Subcutaneous abdominal adipose tissue (tissue), 5 donors: ENCODE results near the gene SP3.
"Not testable (repeated sequence)": the region's sequence is repeated elsewhere in the genome, so short reads cannot be mapped to it uniquely, and the experiment has no call there.

ENCODE experiments used
- H3K27ac ChIP-seq: one replicate; pipeline ENCODE4 v1.7.0; 2013; ENCODE audit warnings: low read depth, mild to moderate bottlenecking, inconsistent platforms, low read length, moderate library complexity
- H3K27me3 ChIP-seq, 5 donors: one replicate each; pipeline ENCODE4 v1.7.0; 2013; ENCODE audit warnings: low read length in 5 of 5, inconsistent platforms in 1 of 5; ENCODE audit not compliant: control insufficient read depth in 5 of 5, insufficient read depth in 4 of 5
- H3K36me3 ChIP-seq, 5 donors: one replicate each; pipeline ENCODE4 v1.7.0; 2013; ENCODE audit warnings: low read length in 5 of 5; ENCODE audit not compliant: control insufficient read depth in 5 of 5, insufficient read depth in 5 of 5
- H3K4me1 ChIP-seq, 5 donors: one replicate each; pipeline ENCODE4 v1.7.0; 2013; ENCODE audit warnings: low read length in 5 of 5, mild to moderate bottlenecking in 3 of 5, moderate library complexity in 1 of 5; ENCODE audit not compliant: control insufficient read depth in 5 of 5, insufficient read depth in 5 of 5
- H3K4me3 ChIP-seq, 5 donors: one replicate each; pipeline ENCODE4 v1.7.0; 2013; ENCODE audit warnings: low read length in 5 of 5, low read depth in 1 of 5
- H3K9ac ChIP-seq, 5 donors: one replicate each; pipeline ENCODE4 v1.7.0; 2013; ENCODE audit warnings: low read length in 5 of 5, mild to moderate bottlenecking in 4 of 5, moderate library complexity in 3 of 5
- H3K9me3 ChIP-seq, 5 donors: one replicate each; pipeline ENCODE4 v1.7.0; 2013; ENCODE audit warnings: low read length in 5 of 5; ENCODE audit not compliant: control insufficient read depth in 5 of 5
- donor health status: healthy.
- donor health status: healthy.
- donor health status: healthy.
- donor health status: healthy.
- donor health status: healthy.

The SP3 gene

GRCh38 chr2:173906626-173907025 is 58.5 kb downstream of the SP3 start:
- H3K4me3 ChIP-seq: no peak overlapping the region
- no peak overlapping the region for H3K9ac ChIP-seq
- peaks cover 20 to 48% (median 43%) of the 10 kb centered on the region in 5 donors for H3K36me3 ChIP-seq
- no peaks in the 10 kb centered on the region for H3K4me1 ChIP-seq
- H3K27me3 ChIP-seq: no peaks in the 10 kb centered on the region
- no peak overlapping the region for H3K27ac ChIP-seq
- H3K9me3 ChIP-seq: no peaks in the 10 kb centered on the region

- H3K9ac ChIP-seq: no peak overlapping the region
- peaks cover 9 to 34% (median 26%) of the 10 kb centered on the region in 5 donors for H3K36me3 ChIP-seq
- no peak overlapping the region for H3K27ac ChIP-seq
- no peaks in the 10 kb centered on the region for H3K9me3 ChIP-seq
- H3K4me1 ChIP-seq: no peaks in the 10 kb centered on the region
- no peak overlapping the region for H3K4me3 ChIP-seq
- no peaks in the 10 kb centered on the region for H3K27me3 ChIP-seq
These were observed 61.4 kb downstream of the SP3 start for GRCh38 chr2:173903601-173904394.

GRCh38 chr2:173898996-173899395 is 66.2 kb downstream of the SP3 start:
- Histone ChIP-seq H3K27ac (no peak overlapping the region), H3K27me3 (no peaks in the 10 kb centered on the region), H3K4me1 (peaks cover 0 to 4% (median 0%) of the 10 kb centered on the region in 5 donors), H3K36me3 (peaks cover 0 to 3% (median 2%) of the 10 kb centered on the region in 5 donors), H3K9me3 (no peaks in the 10 kb centered on the region), H3K4me3 (no peak overlapping the region), H3K9ac (no peak overlapping the region)

- peaks cover 0 to 4% (median 0%) of the 10 kb centered on the region in 5 donors for H3K4me1 ChIP-seq
- H3K9ac ChIP-seq: no peak overlapping the region
- no peak overlapping the region for H3K4me3 ChIP-seq
- no peaks in the 10 kb centered on the region for H3K9me3 ChIP-seq
- no peak overlapping the region for H3K27ac ChIP-seq
- no peaks in the 10 kb centered on the region for H3K36me3 ChIP-seq
- no peaks in the 10 kb centered on the region for H3K27me3 ChIP-seq
These were observed 67.0 kb downstream of the SP3 start for GRCh38 chr2:173898178-173898668.

GRCh38 chr2:173896755-173897154 is 68.4 kb downstream of the SP3 start:
- no peaks in the 10 kb centered on the region for H3K36me3 ChIP-seq
- no peak overlapping the region for H3K9ac ChIP-seq
- no peak overlapping the region for H3K4me3 ChIP-seq
- no peaks in the 10 kb centered on the region for H3K9me3 ChIP-seq
- H3K27ac ChIP-seq: no peak overlapping the region
- H3K27me3 ChIP-seq: no peaks in the 10 kb centered on the region
- peaks cover 0 to 4% (median 0%) of the 10 kb centered on the region in 5 donors for H3K4me1 ChIP-seq

- Histone ChIP-seq H3K4me1 (no peaks in the 10 kb centered on the region), H3K27ac (no peak overlapping the region), H3K36me3 (no peaks in the 10 kb centered on the region), H3K9ac (no peak overlapping the region), H3K27me3 (peaks cover 0 to 2% (median 0%) of the 10 kb centered on the region in 5 donors), H3K9me3 (peaks cover 0 to 3% (median 0%) of the 10 kb centered on the region in 5 donors), H3K4me3 (no peak overlapping the region)
These were observed 72.8 kb downstream of the SP3 start for GRCh38 chr2:173892341-173892740.

GRCh38 chr2:173891315-173892037 is 73.7 kb downstream of the SP3 start:
- Histone ChIP-seq H3K36me3 (no peaks in the 10 kb centered on the region), H3K4me1 (no peaks in the 10 kb centered on the region), H3K9me3 (peaks cover 0 to 3% (median 0%) of the 10 kb centered on the region in 5 donors), H3K27me3 (peaks cover 0 to 2% (median 0%) of the 10 kb centered on the region in 5 donors), H3K27ac (no peak overlapping the region), H3K4me3 (no peak overlapping the region), H3K9ac (no peak overlapping the region)

- not testable (repeated sequence) for H3K9ac ChIP-seq, H3K27me3 ChIP-seq, H3K4me3 ChIP-seq, H3K36me3 ChIP-seq, H3K27ac ChIP-seq, H3K9me3 ChIP-seq, H3K4me1 ChIP-seq
These were observed 75.7 kb downstream of the SP3 start for GRCh38 chr2:173889464-173889863.

GRCh38 chr2:173886613-173887012 is 78.6 kb downstream of the SP3 start:
- H3K4me3 ChIP-seq: no peak overlapping the region
- H3K9me3 ChIP-seq: peaks cover 0 to 3% (median 0%) of the 10 kb centered on the region in 5 donors
- H3K27ac ChIP-seq: no peak overlapping the region
- peaks cover 0 to 2% (median 0%) of the 10 kb centered on the region in 5 donors for H3K27me3 ChIP-seq
- peaks cover 0 to 3% (median under 1%) of the 10 kb centered on the region in 5 donors for H3K4me1 ChIP-seq
- no peak overlapping the region for H3K9ac ChIP-seq
- no peaks in the 10 kb centered on the region for H3K36me3 ChIP-seq
